ENCODE data around the gene FMN1.

- no peak for TF ChIP-seq SRSF4 (IDR thresholded peaks at IDR 0.05; ENCODE audit: low read depth, low read length, poor library complexity, severe bottlenecking)
- TF ChIP-seq ZNF205 (CRISPR knock-in tag; IDR thresholded peaks at IDR 0.05): no peak
- no peak for TF ChIP-seq NFATC3 (CRISPR knock-in tag; IDR thresholded peaks at IDR 0.05)
- no peak for TF ChIP-seq KLF9 (CRISPR knock-in tag; IDR thresholded peaks at IDR 0.05; ENCODE audit: low read depth)
- no peak for TF ChIP-seq ELF4 (CRISPR knock-in tag; IDR thresholded peaks at IDR 0.05; ENCODE audit: borderline replicate concordance)
- TF ChIP-seq ATM (IDR thresholded peaks at IDR 0.05; ENCODE audit: borderline replicate concordance): no peak
- TF ChIP-seq TRIM24 (CRISPR knock-in tag; IDR thresholded peaks at IDR 0.05): no peak
- no peak for TF ChIP-seq RNF2 (conservative IDR thresholded peaks at IDR 0.05; ENCODE audit: low read depth)
- TF ChIP-seq CTCF (CRISPR knock-in tag; IDR thresholded peaks at IDR 0.05): no peak
- no peak for TF ChIP-seq TOE1 (CRISPR knock-in tag; IDR thresholded peaks at IDR 0.05)
- no peak for TF ChIP-seq JUN (CRISPR knock-in tag; IDR thresholded peaks at IDR 0.05)
- no peak for TF ChIP-seq SMARCE1 (IDR thresholded peaks at IDR 0.05; ENCODE audit: borderline replicate concordance)
- TF ChIP-seq FOXK2 (IDR thresholded peaks at IDR 0.05): no peak
Observed at GRCh38 chr15:32819448-32819847, 375.1 kb downstream of the FMN1 start.

Measured in HepG2 (cell line).